Inflammatory macrophage treated with lipopolysaccharide for 4 hours (primary cell): ENCODE data around the gene G6PC1.
A peak's percentile ranks its signal among the peaks of the same experiment; 100 is the strongest.
"Not testable (repeated sequence)": the region's sequence is repeated elsewhere in the genome, so short reads cannot be mapped to it uniquely, and the experiment has no call there.

Source experiments
- DNase-seq: peaks from one replicate; pipeline ENCODE4 v3.0.0-alpha.2; 2020

G6PC1 gene

GRCh38 chr17:42873932-42874695, 26.5 kb upstream of the G6PC1 start:
- not testable (repeated sequence) for DNase-seq

GRCh38 chr17:42877037-42877436, 23.6 kb upstream of the G6PC1 start:
- DNase-seq = no peak

GRCh38 chr17:42878123-42878880, 22.3 kb upstream of the G6PC1 start:
- no peak for DNase-seq

GRCh38 chr17:42878924-42879595, 21.5 kb upstream of the G6PC1 start:
- DNase-seq = no peak

GRCh38 chr17:42879596-42879985, 21.0 kb upstream of the G6PC1 start:
- DNase-seq = no peak

- DNase-seq = no peak
Measured at GRCh38 chr17:42880776-42881310, 19.8 kb upstream of the G6PC1 start.

- not testable (repeated sequence) for DNase-seq
Measured at GRCh38 chr17:42881706-42882105, 18.9 kb upstream of the G6PC1 start.

- no peak for DNase-seq
Measured at GRCh38 chr17:42882166-42882565, 18.4 kb upstream of the G6PC1 start.

- DNase-seq = no peak
Measured at GRCh38 chr17:42883802-42884558, 16.6 kb upstream of the G6PC1 start.

- not testable (repeated sequence) for DNase-seq
Measured at GRCh38 chr17:42885806-42886205, 14.8 kb upstream of the G6PC1 start.

- peak; percentile 50 for DNase-seq
Measured at GRCh38 chr17:42886283-42887176, 14.1 kb upstream of the G6PC1 start.

GRCh38 chr17:42889809-42890208, 10.8 kb upstream of the G6PC1 start:
- DNase-seq = no peak

GRCh38 chr17:42891539-42892152, 9.0 kb upstream of the G6PC1 start:
- DNase-seq = no peak

GRCh38 chr17:42893359-42893758, 7.2 kb upstream of the G6PC1 start:
- no peak for DNase-seq

- no peak for DNase-seq
Measured at GRCh38 chr17:42894283-42895184, 6.1 kb upstream of the G6PC1 start.

GRCh38 chr17:42895185-42895555, 5.4 kb upstream of the G6PC1 start:
- DNase-seq = peak; percentile 32

GRCh38 chr17:42898147-42898811, 2.3 kb upstream of the G6PC1 start:
- no peak for DNase-seq

- not testable (repeated sequence) for DNase-seq
Measured at GRCh38 chr17:42899981-42900380, 618 bp upstream of the G6PC1 start.

- DNase-seq = peak; percentile 63
Measured at GRCh38 chr17:42901535-42902229, 1.1 kb downstream of the G6PC1 start.
